Measurements from ENCODE around the gene DMC1. TPM values are rescaled to one million over a fixed set of nuclear protein-coding genes. Genes with fewer than 3 reads are reported as not detected.

Gene DMC1
- total and polyA plus RNA-seq, 2 experiments from 2014 or later = 5.0 to 18.5 TPM

DNA sequence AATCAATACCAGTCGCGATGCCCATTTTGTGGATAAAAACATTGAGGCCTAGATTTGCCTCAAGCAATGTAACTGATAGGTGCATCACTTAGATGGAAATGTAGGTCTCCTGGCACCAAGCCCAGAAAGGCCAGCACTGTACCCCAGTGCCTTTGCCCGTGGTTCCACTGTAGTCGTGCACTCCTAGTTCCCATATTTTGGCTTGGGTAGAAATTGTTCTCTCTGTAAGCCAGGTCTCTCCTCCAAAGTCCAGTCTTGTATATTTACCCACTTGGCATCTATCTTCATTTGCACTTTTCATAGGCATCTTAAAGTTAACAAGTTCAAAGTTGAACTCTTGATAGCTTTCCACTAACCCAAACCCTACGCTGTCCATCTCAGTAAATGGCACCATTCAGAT, 41.6 kb upstream of the DMC1 start:
- Histone ChIP-seq H4K20me1 (replicated peaks; ENCODE audit: insufficient read depth) (no peaks in the 10 kb centered on the region), H3K27me3 (ENCODE audit: insufficient read depth) (no peaks in the 10 kb centered on the region), H3K4me1 (ENCODE audit: insufficient read depth) (no peaks in the 10 kb centered on the region), H3K4me3 (no peak overlapping the region), H3K27ac (ENCODE audit: low read depth) (no peak overlapping the region), H3K79me2 (replicated peaks; ENCODE audit: insufficient read depth) (no peaks in the 10 kb centered on the region), H3K36me3 (ENCODE audit: insufficient read depth) (no peaks in the 10 kb centered on the region), H2AFZ (no peak overlapping the region), H3K9me2 (ENCODE audit: insufficient read depth) (no peaks in the 10 kb centered on the region), H3K4me2 (no peak overlapping the region), H3F3A (replicated peaks; ENCODE audit: low read depth) (no peaks in the 10 kb centered on the region; the same call in 1 of the 2 replicates)
- Mint-ChIP-seq H3K9me3 (no peaks in the 10 kb centered on the region), H3K4me3 (no peak overlapping the region), H3K27ac (no peak overlapping the region), H3K4me1 (peaks cover 4% of the 10 kb centered on the region), H3K27me3 (ENCODE audit: insufficient read depth, low read depth, poor library complexity) (peaks cover 7% of the 10 kb centered on the region), H3K36me3 (ENCODE audit: low read depth) (peaks cover 9% of the 10 kb centered on the region)
- ATAC-seq (no peak), DNase-seq (ENCODE audit: low spot score) (no peak)
- no peak for TF ChIP-seq ZNF114 (CRISPR knock-in tag; IDR thresholded peaks at IDR 0.05)
- no peak for TF ChIP-seq CREB1 (CRISPR knock-in tag; IDR thresholded peaks at IDR 0.05; ENCODE audit: low read depth)
- no peak for TF ChIP-seq EZH2phosphoT487 (IDR thresholded peaks at IDR 0.05; ENCODE audit: unreplicated experiment)
- TF ChIP-seq STAT1 (IDR thresholded peaks at IDR 0.05; ENCODE audit: unreplicated experiment) = no peak
- no peak for TF ChIP-seq NANOG (IDR thresholded peaks at IDR 0.05; ENCODE audit: borderline replicate concordance)
- no peak for TF ChIP-seq POLR2AphosphoS5 (IDR thresholded peaks at IDR 0.05; ENCODE audit: low read depth)
- TF ChIP-seq ZNF331 (CRISPR knock-in tag; IDR thresholded peaks at IDR 0.05; ENCODE audit: low read depth) = no peak
- TF ChIP-seq, protein P1, sequence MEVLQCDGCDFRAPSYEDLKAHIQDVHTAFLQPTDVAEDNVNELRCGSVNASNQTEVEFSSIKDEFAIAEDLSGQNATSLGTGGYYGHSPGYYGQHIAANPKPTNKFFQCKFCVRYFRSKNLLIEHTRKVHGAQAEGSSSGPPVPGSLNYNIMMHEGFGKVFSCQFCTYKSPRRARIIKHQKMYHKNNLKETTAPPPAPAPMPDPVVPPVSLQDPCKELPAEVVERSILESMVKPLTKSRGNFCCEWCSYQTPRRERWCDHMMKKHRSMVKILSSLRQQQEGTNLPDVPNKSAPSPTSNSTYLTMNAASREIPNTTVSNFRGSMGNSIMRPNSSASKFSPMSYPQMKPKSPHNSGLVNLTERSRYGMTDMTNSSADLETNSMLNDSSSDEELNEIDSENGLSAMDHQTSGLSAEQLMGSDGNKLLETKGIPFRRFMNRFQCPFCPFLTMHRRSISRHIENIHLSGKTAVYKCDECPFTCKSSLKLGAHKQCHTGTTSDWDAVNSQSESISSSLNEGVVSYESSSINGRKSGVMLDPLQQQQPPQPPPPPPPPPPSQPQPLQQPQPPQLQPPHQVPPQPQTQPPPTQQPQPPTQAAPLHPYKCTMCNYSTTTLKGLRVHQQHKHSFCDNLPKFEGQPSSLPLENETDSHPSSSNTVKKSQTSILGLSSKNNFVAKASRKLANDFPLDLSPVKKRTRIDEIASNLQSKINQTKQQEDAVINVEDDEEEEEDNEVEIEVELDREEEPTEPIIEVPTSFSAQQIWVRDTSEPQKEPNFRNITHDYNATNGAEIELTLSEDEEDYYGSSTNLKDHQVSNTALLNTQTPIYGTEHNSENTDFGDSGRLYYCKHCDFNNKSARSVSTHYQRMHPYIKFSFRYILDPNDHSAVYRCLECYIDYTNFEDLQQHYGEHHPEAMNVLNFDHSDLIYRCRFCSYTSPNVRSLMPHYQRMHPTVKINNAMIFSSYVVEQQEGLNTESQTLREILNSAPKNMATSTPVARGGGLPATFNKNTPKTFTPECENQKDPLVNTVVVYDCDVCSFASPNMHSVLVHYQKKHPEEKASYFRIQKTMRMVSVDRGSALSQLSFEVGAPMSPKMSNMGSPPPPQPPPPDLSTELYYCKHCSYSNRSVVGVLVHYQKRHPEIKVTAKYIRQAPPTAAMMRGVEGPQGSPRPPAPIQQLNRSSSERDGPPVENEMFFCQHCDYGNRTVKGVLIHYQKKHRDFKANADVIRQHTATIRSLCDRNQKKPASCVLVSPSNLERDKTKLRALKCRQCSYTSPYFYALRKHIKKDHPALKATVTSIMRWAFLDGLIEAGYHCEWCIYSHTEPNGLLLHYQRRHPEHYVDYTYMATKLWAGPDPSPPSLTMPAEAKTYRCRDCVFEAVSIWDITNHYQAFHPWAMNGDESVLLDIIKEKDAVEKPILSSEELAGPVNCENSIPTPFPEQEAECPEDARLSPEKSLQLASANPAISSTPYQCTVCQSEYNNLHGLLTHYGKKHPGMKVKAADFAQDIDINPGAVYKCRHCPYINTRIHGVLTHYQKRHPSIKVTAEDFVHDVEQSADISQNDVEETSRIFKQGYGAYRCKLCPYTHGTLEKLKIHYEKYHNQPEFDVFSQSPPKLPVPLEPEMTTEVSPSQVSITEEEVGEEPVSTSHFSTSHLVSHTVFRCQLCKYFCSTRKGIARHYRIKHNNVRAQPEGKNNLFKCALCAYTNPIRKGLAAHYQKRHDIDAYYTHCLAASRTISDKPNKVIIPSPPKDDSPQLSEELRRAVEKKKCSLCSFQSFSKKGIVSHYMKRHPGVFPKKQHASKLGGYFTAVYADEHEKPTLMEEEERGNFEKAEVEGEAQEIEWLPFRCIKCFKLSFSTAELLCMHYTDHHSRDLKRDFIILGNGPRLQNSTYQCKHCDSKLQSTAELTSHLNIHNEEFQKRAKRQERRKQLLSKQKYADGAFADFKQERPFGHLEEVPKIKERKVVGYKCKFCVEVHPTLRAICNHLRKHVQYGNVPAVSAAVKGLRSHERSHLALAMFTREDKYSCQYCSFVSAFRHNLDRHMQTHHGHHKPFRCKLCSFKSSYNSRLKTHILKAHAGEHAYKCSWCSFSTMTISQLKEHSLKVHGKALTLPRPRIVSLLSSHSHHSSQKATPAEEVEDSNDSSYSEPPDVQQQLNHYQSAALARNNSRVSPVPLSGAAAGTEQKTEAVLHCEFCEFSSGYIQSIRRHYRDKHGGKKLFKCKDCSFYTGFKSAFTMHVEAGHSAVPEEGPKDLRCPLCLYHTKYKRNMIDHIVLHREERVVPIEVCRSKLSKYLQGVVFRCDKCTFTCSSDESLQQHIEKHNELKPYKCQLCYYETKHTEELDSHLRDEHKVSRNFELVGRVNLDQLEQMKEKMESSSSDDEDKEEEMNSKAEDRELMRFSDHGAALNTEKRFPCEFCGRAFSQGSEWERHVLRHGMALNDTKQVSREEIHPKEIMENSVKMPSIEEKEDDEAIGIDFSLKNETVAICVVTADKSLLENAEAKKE (CRISPR knock-in tag; IDR thresholded peaks at IDR 0.05) = no peak
- no peak for TF ChIP-seq JUNB (IDR thresholded peaks at IDR 0.05; ENCODE audit: unreplicated experiment)
- TF ChIP-seq, protein P2, sequence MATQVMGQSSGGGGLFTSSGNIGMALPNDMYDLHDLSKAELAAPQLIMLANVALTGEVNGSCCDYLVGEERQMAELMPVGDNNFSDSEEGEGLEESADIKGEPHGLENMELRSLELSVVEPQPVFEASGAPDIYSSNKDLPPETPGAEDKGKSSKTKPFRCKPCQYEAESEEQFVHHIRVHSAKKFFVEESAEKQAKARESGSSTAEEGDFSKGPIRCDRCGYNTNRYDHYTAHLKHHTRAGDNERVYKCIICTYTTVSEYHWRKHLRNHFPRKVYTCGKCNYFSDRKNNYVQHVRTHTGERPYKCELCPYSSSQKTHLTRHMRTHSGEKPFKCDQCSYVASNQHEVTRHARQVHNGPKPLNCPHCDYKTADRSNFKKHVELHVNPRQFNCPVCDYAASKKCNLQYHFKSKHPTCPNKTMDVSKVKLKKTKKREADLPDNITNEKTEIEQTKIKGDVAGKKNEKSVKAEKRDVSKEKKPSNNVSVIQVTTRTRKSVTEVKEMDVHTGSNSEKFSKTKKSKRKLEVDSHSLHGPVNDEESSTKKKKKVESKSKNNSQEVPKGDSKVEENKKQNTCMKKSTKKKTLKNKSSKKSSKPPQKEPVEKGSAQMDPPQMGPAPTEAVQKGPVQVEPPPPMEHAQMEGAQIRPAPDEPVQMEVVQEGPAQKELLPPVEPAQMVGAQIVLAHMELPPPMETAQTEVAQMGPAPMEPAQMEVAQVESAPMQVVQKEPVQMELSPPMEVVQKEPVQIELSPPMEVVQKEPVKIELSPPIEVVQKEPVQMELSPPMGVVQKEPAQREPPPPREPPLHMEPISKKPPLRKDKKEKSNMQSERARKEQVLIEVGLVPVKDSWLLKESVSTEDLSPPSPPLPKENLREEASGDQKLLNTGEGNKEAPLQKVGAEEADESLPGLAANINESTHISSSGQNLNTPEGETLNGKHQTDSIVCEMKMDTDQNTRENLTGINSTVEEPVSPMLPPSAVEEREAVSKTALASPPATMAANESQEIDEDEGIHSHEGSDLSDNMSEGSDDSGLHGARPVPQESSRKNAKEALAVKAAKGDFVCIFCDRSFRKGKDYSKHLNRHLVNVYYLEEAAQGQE (IDR thresholded peaks at IDR 0.05; ENCODE audit: unreplicated experiment) = no peak
- TF ChIP-seq CTCF (conservative IDR thresholded peaks at IDR 0.05; ENCODE audit: low read depth in 2 of 2) = no peak
- TF ChIP-seq ETS1 (IDR thresholded peaks at IDR 0.05) = no peak
- TF ChIP-seq EZH2 (IDR thresholded peaks at IDR 0.05; ENCODE audit: low read depth, unreplicated experiment) = no peak
